ENCODE data around the gene VAV1.

DNA sequence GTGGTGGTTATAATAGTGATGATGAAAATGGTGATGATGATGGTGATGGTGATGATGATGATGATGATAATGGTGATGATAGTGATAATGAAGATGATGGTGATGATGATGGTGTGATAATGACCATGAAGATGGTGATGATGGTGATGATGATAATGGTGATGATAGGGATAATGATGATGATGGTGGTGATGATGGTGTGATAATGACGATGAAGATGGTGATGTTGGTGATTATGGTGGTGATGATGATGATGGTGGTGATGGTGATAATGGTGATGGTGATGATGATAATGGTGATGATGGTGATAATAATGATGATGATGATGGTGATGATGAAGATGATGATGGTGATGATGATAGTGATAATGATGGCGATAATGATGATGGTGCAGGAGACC, 116.5 kb downstream of the VAV1 start:
- TF ChIP-seq, protein P1, sequence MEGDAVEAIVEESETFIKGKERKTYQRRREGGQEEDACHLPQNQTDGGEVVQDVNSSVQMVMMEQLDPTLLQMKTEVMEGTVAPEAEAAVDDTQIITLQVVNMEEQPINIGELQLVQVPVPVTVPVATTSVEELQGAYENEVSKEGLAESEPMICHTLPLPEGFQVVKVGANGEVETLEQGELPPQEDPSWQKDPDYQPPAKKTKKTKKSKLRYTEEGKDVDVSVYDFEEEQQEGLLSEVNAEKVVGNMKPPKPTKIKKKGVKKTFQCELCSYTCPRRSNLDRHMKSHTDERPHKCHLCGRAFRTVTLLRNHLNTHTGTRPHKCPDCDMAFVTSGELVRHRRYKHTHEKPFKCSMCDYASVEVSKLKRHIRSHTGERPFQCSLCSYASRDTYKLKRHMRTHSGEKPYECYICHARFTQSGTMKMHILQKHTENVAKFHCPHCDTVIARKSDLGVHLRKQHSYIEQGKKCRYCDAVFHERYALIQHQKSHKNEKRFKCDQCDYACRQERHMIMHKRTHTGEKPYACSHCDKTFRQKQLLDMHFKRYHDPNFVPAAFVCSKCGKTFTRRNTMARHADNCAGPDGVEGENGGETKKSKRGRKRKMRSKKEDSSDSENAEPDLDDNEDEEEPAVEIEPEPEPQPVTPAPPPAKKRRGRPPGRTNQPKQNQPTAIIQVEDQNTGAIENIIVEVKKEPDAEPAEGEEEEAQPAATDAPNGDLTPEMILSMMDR (IDR thresholded peaks at IDR 0.05): no peak
- no peak for TF ChIP-seq POLR2A (IDR thresholded peaks at IDR 0.05)
